ENCODE data around the gene PFN4.
"Not testable (repeated sequence)": the region's sequence is repeated elsewhere in the genome, so short reads cannot be mapped to it uniquely, and the experiment has no call there.

Gene PFN4

DNA sequence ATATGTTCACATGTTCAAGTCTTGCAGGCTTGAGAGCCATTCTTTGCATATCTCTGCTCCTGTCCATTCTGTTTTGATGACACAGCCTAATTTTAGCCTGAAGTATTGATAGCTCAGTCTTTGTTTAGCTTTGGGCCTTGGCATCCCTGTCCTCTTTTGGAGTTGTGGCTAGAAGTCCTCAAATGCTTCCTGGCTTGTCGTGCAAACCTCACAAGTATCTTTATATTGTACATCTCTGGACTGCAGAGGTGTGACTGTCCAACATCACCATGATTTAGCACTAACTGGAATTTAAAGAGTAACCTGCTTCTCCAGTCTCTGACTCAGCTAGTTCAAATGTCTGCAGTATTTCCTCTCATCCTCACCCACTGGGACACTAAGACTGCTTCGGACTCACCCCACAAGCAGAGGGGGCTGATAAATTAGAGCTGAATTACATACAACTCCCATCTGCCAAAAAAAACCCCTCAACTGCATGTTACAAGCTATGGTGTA, 11.7 kb downstream of the PFN4 start:
- Histone ChIP-seq H3K36me3 (no peaks in the 10 kb centered on the region), H3K4me1 (ENCODE audit: control insufficient read depth in 1 of 2, insufficient read depth in 1 of 2, low read depth in 1 of 2, low read length in 1 of 2) (no peaks in the 10 kb centered on the region), H3K27ac (no peak overlapping the region), H3K4me3 (ENCODE audit: low read depth in 1 of 2, low read length in 1 of 2) (no peak overlapping the region), H3K9me3 (no peaks in the 10 kb centered on the region), H3K27me3 (no peaks in the 10 kb centered on the region)
- TF ChIP-seq, protein P1, sequence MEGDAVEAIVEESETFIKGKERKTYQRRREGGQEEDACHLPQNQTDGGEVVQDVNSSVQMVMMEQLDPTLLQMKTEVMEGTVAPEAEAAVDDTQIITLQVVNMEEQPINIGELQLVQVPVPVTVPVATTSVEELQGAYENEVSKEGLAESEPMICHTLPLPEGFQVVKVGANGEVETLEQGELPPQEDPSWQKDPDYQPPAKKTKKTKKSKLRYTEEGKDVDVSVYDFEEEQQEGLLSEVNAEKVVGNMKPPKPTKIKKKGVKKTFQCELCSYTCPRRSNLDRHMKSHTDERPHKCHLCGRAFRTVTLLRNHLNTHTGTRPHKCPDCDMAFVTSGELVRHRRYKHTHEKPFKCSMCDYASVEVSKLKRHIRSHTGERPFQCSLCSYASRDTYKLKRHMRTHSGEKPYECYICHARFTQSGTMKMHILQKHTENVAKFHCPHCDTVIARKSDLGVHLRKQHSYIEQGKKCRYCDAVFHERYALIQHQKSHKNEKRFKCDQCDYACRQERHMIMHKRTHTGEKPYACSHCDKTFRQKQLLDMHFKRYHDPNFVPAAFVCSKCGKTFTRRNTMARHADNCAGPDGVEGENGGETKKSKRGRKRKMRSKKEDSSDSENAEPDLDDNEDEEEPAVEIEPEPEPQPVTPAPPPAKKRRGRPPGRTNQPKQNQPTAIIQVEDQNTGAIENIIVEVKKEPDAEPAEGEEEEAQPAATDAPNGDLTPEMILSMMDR (IDR thresholded peaks at IDR 0.05) = no peak

- Histone ChIP-seq H3K36me3 (no peaks in the 10 kb centered on the region), H3K9me3 (no peaks in the 10 kb centered on the region), H3K27ac (no peak overlapping the region), H3K4me1 (ENCODE audit: control insufficient read depth in 1 of 2, insufficient read depth in 1 of 2, low read depth in 1 of 2, low read length in 1 of 2) (no peaks in the 10 kb centered on the region), H3K27me3 (no peaks in the 10 kb centered on the region), H3K4me3 (ENCODE audit: low read depth in 1 of 2, low read length in 1 of 2) (no peak overlapping the region)
- TF ChIP-seq, protein P1 (IDR thresholded peaks at IDR 0.05) = no peak
These were observed 12.4 kb downstream of the PFN4 start for GRCh38 chr2:24110660-24111303.

DNA sequence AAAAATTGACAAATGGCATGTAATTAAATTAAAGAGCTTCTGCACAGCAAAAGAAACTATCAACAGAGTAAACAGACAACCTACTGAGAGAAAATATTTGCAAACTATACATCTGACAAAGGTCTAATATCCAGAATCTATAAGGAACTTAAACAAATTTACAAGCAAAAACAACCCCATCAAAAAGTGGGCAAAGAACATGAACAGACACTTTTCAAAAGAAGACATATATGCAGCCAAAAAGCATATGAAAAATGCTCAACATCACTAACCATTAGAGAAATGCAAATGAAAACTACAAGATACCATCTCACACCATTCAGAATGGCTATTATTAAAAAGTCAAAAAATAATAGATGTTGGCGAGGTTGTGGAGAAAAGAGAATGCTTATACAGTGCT, 13.7 kb downstream of the PFN4 start:
- not testable (repeated sequence) for H3K36me3 ChIP-seq; H3K4me3 ChIP-seq (ENCODE audit: low read depth in 1 of 2, low read length in 1 of 2); H3K9me3 ChIP-seq; H3K27ac ChIP-seq; H3K4me1 ChIP-seq (ENCODE audit: control insufficient read depth in 1 of 2, insufficient read depth in 1 of 2, low read depth in 1 of 2, low read length in 1 of 2); H3K27me3 ChIP-seq

DNA sequence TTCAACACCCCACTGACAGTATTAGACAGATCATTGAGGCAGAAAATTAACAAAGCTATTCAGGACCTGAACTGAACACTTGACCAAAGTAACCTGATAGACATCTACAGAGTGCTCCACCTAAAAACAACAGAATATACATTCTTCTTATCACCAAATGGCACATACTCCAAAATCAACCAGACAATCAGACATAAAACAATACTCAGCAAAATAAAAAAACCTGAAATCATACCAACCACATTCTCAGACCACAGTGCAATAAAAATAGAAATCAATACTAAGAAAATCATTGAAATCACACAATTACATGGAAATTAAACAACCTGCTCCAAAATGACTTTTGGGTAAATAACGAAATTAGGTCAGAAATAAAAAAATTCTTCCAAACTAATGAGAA, 15.8 kb downstream of the PFN4 start:
- Histone ChIP-seq H3K27me3 (no peaks in the 10 kb centered on the region), H3K27ac (no peak overlapping the region), H3K4me1 (ENCODE audit: control insufficient read depth in 1 of 2, insufficient read depth in 1 of 2, low read depth in 1 of 2, low read length in 1 of 2) (no peaks in the 10 kb centered on the region), H3K9me3 (no peaks in the 10 kb centered on the region), H3K4me3 (ENCODE audit: low read depth in 1 of 2, low read length in 1 of 2) (no peak overlapping the region), H3K36me3 (peaks cover 20% of the 10 kb centered on the region)
- TF ChIP-seq, protein P1 (IDR thresholded peaks at IDR 0.05) = no peak

DNA sequence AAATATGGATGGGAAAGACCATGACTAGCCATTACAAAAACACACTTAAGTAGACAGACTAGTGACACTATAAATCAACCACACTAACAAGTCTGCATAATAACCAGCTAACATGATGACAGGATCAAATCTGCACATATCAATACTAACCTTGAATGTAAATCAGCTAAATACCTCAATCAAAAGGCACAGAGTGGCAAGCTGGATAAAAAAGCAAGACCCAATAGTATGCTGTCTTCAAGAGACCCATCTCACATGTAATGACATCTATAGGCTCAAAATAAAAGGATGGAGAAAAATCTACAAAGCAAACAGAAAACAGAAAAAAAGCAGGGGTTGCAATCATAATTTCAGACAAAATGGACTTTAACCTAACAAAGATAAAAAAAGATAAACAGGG, 16.3 kb downstream of the PFN4 start:
- H3K9me3 ChIP-seq = no peaks in the 10 kb centered on the region
- H3K4me1 ChIP-seq (ENCODE audit: control insufficient read depth in 1 of 2, insufficient read depth in 1 of 2, low read depth in 1 of 2, low read length in 1 of 2) = no peaks in the 10 kb centered on the region
- H3K27ac ChIP-seq = no peak overlapping the region
- TF ChIP-seq, protein P1 (IDR thresholded peaks at IDR 0.05) = no peak
- peaks cover 20% of the 10 kb centered on the region for H3K36me3 ChIP-seq
- no peaks in the 10 kb centered on the region for H3K27me3 ChIP-seq
- H3K4me3 ChIP-seq (ENCODE audit: low read depth in 1 of 2, low read length in 1 of 2) = no peak overlapping the region

- Histone ChIP-seq H3K27ac (no peak overlapping the region), H3K4me1 (ENCODE audit: control insufficient read depth in 1 of 2, insufficient read depth in 1 of 2, low read depth in 1 of 2, low read length in 1 of 2) (no peaks in the 10 kb centered on the region), H3K36me3 (peaks cover 20% of the 10 kb centered on the region), H3K9me3 (no peaks in the 10 kb centered on the region), H3K4me3 (ENCODE audit: low read depth in 1 of 2, low read length in 1 of 2) (no peak overlapping the region), H3K27me3 (no peaks in the 10 kb centered on the region)
- TF ChIP-seq, protein P1 (IDR thresholded peaks at IDR 0.05) = no peak
These were observed 17.3 kb downstream of the PFN4 start for GRCh38 chr2:24105816-24106215.
